Islet of Langerhans (tissue), 1 donor: Measurements from ENCODE around the gene B3GNT4.
"Not testable (repeated sequence)": the region's sequence is repeated elsewhere in the genome, so short reads cannot be mapped to it uniquely, and the experiment has no call there.

Source experiments
- FAIRE-seq: peaks from one replicate; lab custom pipeline; 2011; peaks lifted over from hg19 to GRCh38; lab: Jason Lieb, UNC

The B3GNT4 gene

GRCh38 chr12:122189626-122190475 is 13.7 kb upstream of the B3GNT4 start:
- no peak for FAIRE-seq

DNA sequence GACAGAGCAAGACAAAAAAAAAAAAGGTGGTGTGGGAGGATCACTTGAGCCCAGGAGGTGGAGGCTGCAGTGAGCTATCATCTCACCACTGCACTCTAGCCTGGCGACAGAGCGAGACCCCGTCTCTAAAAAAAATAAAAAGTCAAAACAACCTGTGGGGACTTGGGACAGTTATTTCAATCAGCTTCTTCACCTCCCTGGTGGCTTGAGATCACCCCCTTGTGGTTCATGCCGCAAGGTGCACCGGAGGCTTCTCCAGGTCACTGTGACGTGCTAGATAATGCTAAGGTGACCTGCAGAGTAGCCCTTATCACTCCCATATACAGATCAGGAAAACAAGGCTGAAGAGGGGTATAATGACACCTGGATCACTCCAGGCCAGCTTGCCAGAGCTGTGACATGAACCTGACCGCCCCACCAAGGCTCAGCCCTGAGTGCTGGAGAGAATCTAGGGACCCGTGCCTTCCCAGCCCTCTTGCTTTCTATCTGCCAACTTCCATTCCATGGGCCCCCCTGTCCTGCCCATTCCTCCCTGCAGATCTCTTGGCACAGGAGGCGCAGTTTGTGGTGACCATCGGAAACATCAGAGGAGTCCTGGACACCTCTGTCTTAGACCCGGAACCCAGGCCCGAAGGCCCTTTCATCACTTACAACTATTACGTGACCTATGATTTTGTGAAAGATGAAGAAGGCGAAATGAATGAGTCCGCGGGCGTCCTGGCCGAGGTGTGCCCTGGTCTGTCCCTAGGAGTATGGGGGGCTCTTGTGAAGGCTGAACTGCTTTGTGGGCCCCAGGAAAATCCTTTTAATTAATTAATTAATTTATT is 12.5 kb upstream of the B3GNT4 start:
- FAIRE-seq, result no peak

GRCh38 chr12:122192441-122192840 is 11.1 kb upstream of the B3GNT4 start:
- FAIRE-seq, result no peak

DNA sequence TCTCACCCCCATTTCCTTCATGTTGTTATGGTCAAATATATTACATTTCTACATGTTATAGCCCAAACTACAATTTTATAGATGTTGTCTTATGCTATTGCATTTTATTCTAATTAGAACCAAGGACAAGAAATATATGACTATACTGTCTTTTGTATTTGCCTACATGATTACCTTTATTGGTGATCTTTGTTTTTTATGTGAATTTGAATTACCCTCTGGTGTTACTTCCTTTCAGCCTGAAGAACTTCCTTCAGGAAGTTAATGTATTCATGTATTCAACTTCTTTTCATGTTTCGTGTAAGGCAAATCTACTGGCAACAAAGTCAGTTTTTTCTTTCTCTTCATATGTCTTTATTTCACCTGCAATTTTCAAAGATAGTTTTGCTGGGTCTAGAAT is 8.7 kb upstream of the B3GNT4 start:
- FAIRE-seq, result no peak

DNA sequence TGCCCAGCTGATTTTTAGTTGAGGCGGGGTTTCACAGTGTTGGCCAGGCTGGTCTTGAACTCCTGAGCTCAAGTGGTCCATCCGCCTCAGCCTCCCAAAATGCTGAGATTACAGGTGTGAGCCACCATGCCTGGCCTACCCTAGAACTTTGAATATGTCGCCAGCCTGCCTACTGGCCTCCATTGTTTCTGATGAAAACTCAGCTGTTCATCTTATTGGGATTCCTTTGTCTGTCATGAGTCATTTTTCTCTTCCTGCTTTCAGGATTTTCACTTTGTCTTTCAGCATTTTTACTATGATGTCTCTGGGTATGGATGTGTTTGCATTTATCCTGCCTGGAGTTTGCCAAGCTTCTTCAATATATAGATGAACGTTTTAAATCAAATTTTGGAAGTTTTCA is 8.1 kb upstream of the B3GNT4 start:
- FAIRE-seq, result no peak

GRCh38 chr12:122197612-122197966 is 5.9 kb upstream of the B3GNT4 start:
- FAIRE-seq, result no peak

DNA sequence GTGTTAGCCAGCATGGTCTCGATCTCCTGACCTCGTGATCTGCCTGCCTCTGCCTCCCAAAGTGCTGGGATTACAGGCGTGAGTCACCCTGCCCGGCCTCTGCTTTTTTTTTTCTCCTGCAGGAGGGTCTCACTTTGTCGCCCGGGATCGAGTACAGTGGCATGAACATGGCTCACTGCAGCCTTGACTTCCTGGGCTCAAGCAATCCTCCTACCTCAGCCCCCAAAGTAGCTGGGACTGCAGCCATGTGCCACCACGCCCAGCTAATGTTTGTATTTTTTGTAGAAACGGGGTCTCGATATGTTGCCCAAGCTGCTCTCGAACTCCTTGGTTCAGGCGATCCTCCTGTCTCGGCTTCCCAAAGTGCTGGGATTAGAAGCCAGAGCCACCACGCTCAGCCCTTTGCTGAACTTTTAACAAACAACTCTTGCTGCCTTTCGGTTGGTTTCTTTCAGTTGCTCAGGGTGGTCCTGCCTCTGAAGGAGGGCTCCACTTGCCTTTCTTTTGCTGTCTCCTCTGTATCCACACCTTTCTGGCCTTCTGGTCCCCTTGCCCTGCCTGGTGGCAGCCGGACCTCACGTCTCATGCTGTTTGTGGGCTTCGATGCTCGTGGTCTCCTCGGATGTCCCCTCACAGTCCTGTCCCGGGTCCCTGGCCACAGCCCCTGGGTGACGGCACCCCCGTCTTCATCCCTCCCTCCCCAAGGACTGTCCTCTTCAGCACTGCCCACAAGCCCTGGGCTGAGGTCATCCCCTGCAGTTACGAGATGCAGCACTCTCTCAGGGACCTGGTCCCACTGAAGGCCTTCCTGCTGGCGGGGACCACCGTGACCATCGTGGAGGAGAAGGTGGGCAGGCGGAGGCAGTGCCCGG is 3.8 kb upstream of the B3GNT4 start:
- FAIRE-seq, result no peak

GRCh38 chr12:122200541-122201175 is 2.9 kb upstream of the B3GNT4 start:
- FAIRE-seq, result no peak

DNA sequence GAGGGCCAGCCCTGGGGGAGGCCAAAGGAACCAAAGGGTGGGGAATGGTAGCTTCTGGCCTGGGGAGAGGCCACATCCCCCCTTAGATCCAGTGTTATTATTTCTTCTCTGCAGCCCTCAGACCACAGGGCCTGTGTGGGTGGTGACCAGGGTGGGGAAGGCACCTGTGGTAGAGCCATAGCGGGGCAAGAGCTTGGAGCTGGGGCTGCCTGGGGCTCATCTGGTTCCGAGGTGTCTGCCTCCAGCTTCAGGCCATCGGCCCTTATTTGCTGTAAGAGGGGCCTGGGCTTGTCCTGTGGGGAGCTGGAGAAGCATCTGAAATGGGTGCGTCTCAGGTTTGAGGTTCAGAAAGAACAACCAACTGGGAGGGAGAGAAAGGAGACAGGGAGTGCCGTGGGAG is 2.1 kb upstream of the B3GNT4 start:
- FAIRE-seq, result no peak

DNA sequence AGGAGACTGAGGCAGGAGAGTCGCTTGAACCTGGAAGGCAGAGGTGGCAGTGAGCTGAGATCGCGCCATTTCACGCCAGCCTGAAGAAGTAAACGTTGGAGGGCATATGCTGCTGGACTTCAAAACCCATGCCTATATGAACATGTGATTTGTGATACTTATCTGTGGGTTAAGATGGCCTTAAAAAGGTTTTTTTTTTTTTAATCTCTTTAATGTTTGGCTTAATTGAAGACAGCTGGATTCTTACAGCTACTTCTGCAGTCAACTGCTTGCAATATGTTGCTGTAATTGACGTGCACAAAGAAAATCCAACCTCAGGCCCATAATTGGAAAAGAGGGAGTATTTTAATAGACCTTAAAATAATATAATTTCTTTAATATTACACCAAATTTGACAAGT is 1.5 kb upstream of the B3GNT4 start:
- FAIRE-seq, result no peak

DNA sequence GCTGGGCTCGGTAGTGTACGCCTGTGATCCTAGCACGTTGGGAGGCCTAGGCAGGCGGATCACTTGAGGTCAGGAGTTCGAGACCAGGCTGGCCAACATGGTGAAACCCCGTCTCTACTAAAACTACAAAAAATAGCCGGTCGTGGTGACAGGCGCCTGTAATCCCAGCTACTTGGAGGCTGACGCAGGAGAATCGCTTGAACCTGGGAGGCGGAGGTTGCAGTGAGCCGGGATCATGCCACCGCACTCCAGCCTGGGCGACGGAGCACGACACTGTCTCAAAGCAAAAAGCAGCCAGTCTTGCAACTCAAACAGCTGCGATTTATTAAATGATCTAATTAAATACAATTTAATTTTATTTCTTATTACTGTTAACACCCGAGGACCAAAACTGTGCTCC is 698 bp upstream of the B3GNT4 start:
- not testable (repeated sequence) for FAIRE-seq

- no peak for FAIRE-seq
Observed at GRCh38 chr12:122204167-122205052, 901 bp downstream of the B3GNT4 start.

DNA sequence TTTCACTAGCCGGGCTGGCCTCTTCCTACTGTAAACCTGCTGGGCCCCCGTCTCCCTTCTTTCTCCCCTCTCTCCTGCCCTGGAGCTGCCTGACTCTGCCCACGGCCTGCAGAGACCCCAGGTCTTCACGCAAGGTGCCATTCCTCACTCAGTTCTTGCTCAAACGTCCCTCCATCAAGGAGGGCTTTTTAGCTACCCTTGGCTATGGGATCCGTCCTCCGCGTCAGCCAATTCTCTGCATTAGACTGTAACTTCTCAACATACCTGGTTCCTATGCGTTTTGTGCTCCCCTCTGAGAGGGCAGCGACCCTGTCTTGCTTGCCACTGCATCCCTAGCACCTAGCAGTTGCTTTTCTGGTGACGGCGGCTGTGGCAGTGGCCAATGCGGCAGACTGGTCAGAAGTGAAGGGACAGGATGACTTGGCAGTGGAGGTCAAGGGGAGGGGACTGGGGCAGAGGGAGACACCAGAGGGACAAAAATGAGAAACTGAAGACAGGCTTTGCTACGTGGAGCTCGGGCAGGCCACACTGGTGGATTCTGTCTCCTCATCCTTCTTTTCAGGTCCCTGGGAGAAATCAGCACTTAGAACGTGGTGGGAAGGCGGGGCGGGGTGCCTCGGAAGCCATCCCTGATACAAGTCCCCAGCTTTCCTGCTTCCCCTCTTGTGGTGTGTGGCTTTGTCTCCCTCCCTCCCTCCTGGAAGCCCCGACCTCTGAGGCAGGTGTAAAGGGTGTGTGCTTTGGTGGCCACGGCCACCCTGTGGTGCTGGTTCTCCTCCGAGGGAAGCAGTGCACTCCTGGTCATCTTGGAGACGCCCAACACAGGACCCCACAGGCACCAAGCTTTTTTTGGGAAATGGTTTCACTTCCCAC is 1.8 kb downstream of the B3GNT4 start:
- FAIRE-seq, result no peak

GRCh38 chr12:122206111-122206881 is 2.8 kb downstream of the B3GNT4 start:
- no peak for FAIRE-seq

DNA sequence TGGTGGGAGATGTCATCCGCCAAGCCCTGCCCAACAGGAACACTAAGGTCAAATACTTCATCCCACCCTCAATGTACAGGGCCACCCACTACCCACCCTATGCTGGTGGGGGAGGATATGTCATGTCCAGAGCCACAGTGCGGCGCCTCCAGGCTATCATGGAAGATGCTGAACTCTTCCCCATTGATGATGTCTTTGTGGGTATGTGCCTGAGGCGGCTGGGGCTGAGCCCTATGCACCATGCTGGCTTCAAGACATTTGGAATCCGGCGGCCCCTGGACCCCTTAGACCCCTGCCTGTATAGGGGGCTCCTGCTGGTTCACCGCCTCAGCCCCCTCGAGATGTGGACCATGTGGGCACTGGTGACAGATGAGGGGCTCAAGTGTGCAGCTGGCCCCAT is 3.5 kb downstream of the B3GNT4 start:
- no peak for FAIRE-seq

- FAIRE-seq, result no peak
Observed at GRCh38 chr12:122207391-122207790, 3.9 kb downstream of the B3GNT4 start.

DNA sequence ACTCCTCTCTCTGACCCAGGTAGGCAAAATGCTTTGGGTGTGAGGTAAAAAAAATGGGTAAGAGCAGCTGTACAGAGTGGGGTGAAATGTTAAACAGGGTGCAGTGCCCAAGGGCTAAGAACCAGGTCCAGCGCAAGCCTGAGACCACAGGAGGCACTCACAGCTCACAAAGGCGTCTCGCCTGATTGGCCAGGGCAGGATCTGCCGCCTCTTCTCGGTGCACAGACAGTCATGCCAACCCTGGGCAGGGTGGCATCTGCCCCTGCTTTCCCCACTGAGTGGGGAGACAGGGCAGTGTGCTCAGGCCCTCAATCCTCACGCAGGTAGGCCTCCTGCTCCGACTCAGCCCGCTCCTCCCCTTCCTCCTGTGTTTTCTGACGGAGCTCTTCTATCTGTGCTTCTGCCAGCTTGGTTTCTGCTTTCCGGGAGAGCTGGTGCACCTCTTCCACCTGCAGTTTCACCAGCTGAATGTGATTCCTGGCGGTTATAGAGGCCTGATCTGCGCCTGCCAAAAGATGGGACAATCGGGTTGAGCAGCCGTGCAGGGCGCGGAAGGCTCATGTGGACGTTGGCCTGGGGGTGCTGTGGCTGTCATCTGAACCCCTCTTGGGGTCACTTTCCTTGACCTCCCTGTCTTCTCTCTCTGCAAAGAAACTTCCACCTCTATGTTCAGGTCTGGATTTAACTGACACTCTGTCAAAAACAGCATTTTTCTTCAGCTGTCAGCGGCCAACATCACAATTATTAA is 4.7 kb downstream of the B3GNT4 start:
- FAIRE-seq, result no peak

DNA sequence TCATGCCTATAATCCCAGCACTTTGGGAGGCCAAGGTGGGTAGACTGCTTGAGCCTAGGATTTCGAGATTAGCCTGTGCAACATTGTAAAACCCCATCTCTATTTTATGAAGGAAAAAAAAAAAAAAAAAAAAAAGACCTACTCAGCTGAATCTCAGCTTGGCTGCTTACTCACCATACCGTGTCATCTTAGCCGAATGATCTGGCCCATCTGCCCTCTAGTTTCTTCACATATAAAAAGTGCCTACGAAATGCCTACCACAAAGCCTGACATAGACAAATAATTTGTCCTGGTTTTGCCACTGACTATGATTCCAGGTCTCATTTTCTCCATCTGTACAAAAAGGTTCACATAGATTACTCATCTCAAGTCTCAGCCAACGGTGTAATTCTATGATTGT is 12.3 kb downstream of the B3GNT4 start:
- FAIRE-seq, result no peak

DNA sequence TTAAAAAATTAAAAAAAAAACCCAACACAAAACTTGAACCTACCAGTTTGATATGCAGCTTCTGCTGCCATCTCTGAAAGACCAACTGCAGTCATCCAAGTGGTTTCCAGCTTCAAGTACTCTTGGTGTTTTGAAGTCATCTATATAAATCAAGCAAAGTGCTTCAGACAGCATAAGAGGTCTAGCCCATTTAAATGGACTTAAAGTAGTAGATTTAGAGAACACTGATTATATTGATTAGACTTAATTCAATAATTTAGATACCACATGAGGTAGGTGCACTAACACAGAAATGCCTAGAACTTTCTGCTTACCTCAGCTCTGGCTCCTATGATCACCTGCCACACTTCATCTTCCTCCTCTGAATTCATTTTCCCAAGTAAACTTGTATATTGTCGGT is 12.9 kb downstream of the B3GNT4 start:
- no peak for FAIRE-seq
